ENCODE measurements around the gene MOSPD3.
A peak's percentile ranks its signal among the peaks of the same experiment; 100 is the strongest.
"Not testable (repeated sequence)": the region's sequence is repeated elsewhere in the genome, so short reads cannot be mapped to it uniquely, and the experiment has no call there.

MOSPD3 gene

GRCh38 chr7:100623951-100624824, 11.8 kb downstream of the MOSPD3 start:
- no peak for DNase-seq (ENCODE audit: low read depth in 2 of 2)

GRCh38 chr7:100626055-100626454, 13.7 kb downstream of the MOSPD3 start:
- DNase-seq (ENCODE audit: low read depth in 2 of 2), result no peak

GRCh38 chr7:100626530-100627237, 14.3 kb downstream of the MOSPD3 start:
- peak; percentile 79 to 89 for DNase-seq (ENCODE audit: low read depth in 2 of 2)

GRCh38 chr7:100627238-100627549, 14.9 kb downstream of the MOSPD3 start:
- DNase-seq (ENCODE audit: low read depth in 2 of 2), result no peak

- DNase-seq (ENCODE audit: low read depth in 2 of 2), result no peak
Observed at GRCh38 chr7:100629117-100629716, 16.9 kb downstream of the MOSPD3 start.

GRCh38 chr7:100630066-100630465, 17.7 kb downstream of the MOSPD3 start:
- no peak for DNase-seq (ENCODE audit: low read depth in 2 of 2)

GRCh38 chr7:100632951-100633717, 20.8 kb downstream of the MOSPD3 start:
- DNase-seq (ENCODE audit: low read depth in 2 of 2), result peak; percentile 50 to 52

- DNase-seq (ENCODE audit: low read depth in 2 of 2), result no peak
Observed at GRCh38 chr7:100639995-100640516, 27.7 kb downstream of the MOSPD3 start.

- DNase-seq (ENCODE audit: low read depth in 2 of 2), result no peak
Observed at GRCh38 chr7:100640517-100641440, 28.4 kb downstream of the MOSPD3 start.

- DNase-seq (ENCODE audit: low read depth in 2 of 2), result no peak
Observed at GRCh38 chr7:100641463-100641859, 29.1 kb downstream of the MOSPD3 start, which contains the start of gene TFR2. Gene TFR2 (minus strand): TSS chr7:100641552. CDS start chr7:100641509, 43 bp downstream.

- no peak for DNase-seq (ENCODE audit: low read depth in 2 of 2)
Observed at GRCh38 chr7:100641860-100642533, 29.7 kb downstream of the MOSPD3 start.

GRCh38 chr7:100642534-100642907, 30.2 kb downstream of the MOSPD3 start:
- DNase-seq (ENCODE audit: low read depth in 2 of 2), result peak in 1 of 2 donors; percentile 43

GRCh38 chr7:100649826-100650565, 37.7 kb downstream of the MOSPD3 start:
- no peak for DNase-seq (ENCODE audit: low read depth in 2 of 2)

GRCh38 chr7:100654908-100655831, 42.8 kb downstream of the MOSPD3 start:
- no peak for DNase-seq (ENCODE audit: low read depth in 2 of 2)

GRCh38 chr7:100655908-100656674, 43.8 kb downstream of the MOSPD3 start, which contains the start of gene ACTL6B:
Gene ACTL6B (minus strand): TSS chr7:100656448. CDS start chr7:100656354, 94 bp downstream.
- DNase-seq (ENCODE audit: low read depth in 2 of 2), result peak; percentile 49 to 56

- not testable (repeated sequence) for DNase-seq (ENCODE audit: low read depth in 2 of 2)
Observed at GRCh38 chr7:100662194-100662776, 49.9 kb downstream of the MOSPD3 start.
